ENCODE results near the gene SEBOX. TPM values are rescaled to one million over a fixed set of nuclear protein-coding genes. Genes with fewer than 3 reads are reported as not detected.

The SEBOX gene
- total RNA-seq, 4 donors from 2014 or later: not detected

GRCh38 chr17:28326114-28326513 lies 38.9 kb downstream of the SEBOX start:
- TF ChIP-seq, protein P1, sequence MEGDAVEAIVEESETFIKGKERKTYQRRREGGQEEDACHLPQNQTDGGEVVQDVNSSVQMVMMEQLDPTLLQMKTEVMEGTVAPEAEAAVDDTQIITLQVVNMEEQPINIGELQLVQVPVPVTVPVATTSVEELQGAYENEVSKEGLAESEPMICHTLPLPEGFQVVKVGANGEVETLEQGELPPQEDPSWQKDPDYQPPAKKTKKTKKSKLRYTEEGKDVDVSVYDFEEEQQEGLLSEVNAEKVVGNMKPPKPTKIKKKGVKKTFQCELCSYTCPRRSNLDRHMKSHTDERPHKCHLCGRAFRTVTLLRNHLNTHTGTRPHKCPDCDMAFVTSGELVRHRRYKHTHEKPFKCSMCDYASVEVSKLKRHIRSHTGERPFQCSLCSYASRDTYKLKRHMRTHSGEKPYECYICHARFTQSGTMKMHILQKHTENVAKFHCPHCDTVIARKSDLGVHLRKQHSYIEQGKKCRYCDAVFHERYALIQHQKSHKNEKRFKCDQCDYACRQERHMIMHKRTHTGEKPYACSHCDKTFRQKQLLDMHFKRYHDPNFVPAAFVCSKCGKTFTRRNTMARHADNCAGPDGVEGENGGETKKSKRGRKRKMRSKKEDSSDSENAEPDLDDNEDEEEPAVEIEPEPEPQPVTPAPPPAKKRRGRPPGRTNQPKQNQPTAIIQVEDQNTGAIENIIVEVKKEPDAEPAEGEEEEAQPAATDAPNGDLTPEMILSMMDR (IDR thresholded peaks at IDR 0.05): no peak
- no peak for TF ChIP-seq POLR2A (IDR thresholded peaks at IDR 0.05)
- H3K27ac ChIP-seq: no peak overlapping the region

GRCh38 chr17:28325211-28325610 lies 39.8 kb downstream of the SEBOX start:
- H3K27ac ChIP-seq: no peak overlapping the region
- intact Hi-C loops (cut with DNase I; ENCODE audit: low total_unique reads): no loop called here
- no peaks in the 10 kb centered on the region for H3K4me1 ChIP-seq
- no peaks in the 10 kb centered on the region for H3K27me3 ChIP-seq
- TF ChIP-seq POLR2A (IDR thresholded peaks at IDR 0.05): no peak
- TF ChIP-seq, protein P1 (IDR thresholded peaks at IDR 0.05): no peak
- DNase-seq: no peak
- no peaks in the 10 kb centered on the region for H3K36me3 ChIP-seq
- no peak overlapping the region for H3K4me3 ChIP-seq
- no peaks in the 10 kb centered on the region for H3K9me3 ChIP-seq

More at GRCh38 chr17:28326114-28326513, 38.9 kb downstream of the SEBOX start:
- Histone ChIP-seq H3K9me3 (no peaks in the 10 kb centered on the region), H3K4me3 (no peak overlapping the region), H3K36me3 (no peaks in the 10 kb centered on the region), H3K27me3 (no peaks in the 10 kb centered on the region), H3K4me1 (no peaks in the 10 kb centered on the region)
- intact Hi-C loops (cut with DNase I; ENCODE audit: low total_unique reads): no loop called here
- no peak for DNase-seq

DNA sequence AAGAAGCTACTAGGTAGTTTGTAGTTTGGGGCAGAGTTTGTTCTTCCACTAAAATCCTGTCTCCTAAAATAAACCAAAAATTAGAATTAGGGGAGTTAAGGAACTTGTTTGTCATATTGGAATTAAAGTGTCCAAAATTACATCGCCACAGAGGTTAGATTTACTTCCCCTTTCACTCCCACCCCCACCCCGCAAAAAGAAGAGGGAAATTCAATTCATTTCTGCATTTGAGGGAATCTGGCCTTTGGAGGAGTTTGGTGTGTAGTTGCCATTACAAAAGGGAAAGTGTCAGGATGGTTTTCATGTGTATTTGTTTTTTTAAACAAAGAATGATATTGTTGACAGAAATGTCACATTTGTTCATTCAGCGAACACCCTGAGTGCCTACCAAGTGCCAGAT lies 40.2 kb downstream of the SEBOX start:
- no peaks in the 10 kb centered on the region for H3K27me3 ChIP-seq
- no peak for DNase-seq
- TF ChIP-seq POLR2A (IDR thresholded peaks at IDR 0.05): no peak
- TF ChIP-seq, protein P1 (IDR thresholded peaks at IDR 0.05): no peak
- H3K9me3 ChIP-seq: no peaks in the 10 kb centered on the region
- intact Hi-C loops (cut with DNase I; ENCODE audit: low total_unique reads): no loop called here
- H3K4me3 ChIP-seq: no peak overlapping the region
- H3K4me1 ChIP-seq: no peaks in the 10 kb centered on the region
- no peaks in the 10 kb centered on the region for H3K36me3 ChIP-seq
- H3K27ac ChIP-seq: no peak overlapping the region

DNA sequence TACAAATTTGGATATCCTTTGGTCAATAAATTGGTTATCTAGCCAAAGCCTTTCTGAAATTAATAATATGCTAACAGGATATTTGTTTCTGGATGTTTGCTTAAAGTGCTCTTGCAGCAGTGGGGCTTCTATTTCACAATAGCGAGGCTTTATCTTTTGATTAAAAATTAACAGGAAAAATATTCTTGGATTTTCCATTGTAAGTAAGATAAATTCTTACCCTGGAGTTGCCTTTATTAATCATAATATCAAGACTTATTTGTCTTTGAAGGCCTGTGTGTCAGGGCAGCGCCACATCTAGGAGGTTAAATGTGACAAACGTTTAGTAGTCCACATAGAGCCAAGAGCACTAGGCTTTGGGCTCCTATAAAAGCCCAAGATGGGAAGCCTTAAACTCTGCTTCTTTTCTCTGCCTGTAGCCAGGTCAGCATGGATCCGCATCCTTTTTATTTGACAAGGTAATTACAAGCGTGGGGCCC lies 40.7 kb downstream of the SEBOX start:
- TF ChIP-seq, protein P1 (IDR thresholded peaks at IDR 0.05): no peak
- no peak for TF ChIP-seq POLR2A (IDR thresholded peaks at IDR 0.05)
- intact Hi-C loops (cut with DNase I; ENCODE audit: low total_unique reads): no loop called here
- H3K27ac ChIP-seq: no peak overlapping the region
- no peak for DNase-seq
- H3K27me3 ChIP-seq: no peaks in the 10 kb centered on the region
- H3K4me1 ChIP-seq: no peaks in the 10 kb centered on the region
- no peaks in the 10 kb centered on the region for H3K36me3 ChIP-seq
- no peak overlapping the region for H3K4me3 ChIP-seq
- H3K9me3 ChIP-seq: no peaks in the 10 kb centered on the region

- no peak for DNase-seq
- no peaks in the 10 kb centered on the region for H3K27me3 ChIP-seq
- no peak overlapping the region for H3K27ac ChIP-seq
- H3K4me3 ChIP-seq: peak overlapping the region in 1 of 2 donors; percentile 63
- no peaks in the 10 kb centered on the region for H3K9me3 ChIP-seq
- intact Hi-C loops (cut with DNase I; ENCODE audit: low total_unique reads): no loop called here
- no peaks in the 10 kb centered on the region for H3K36me3 ChIP-seq
- H3K4me1 ChIP-seq: peaks cover 0 to 3% of the 10 kb centered on the region in 2 donors
- no peak for TF ChIP-seq POLR2A (IDR thresholded peaks at IDR 0.05)
- TF ChIP-seq, protein P1 (IDR thresholded peaks at IDR 0.05): no peak
Observed at GRCh38 chr17:28320215-28321061, 44.6 kb downstream of the SEBOX start.

All from uterus (tissue), 4 donors.